ENCODE data around the gene USP16.
"Not testable (repeated sequence)": the region's sequence is repeated elsewhere in the genome, so short reads cannot be mapped to it uniquely, and the experiment has no call there.

Gene USP16

GRCh38 chr21:29024474-29025327 lies at the start of gene USP16:
USP16 (plus strand) TSS chr21:29024668; CDS start chr21:29027914, 3,246 bp downstream.
- DNase-seq: peak; percentile 86 to 95

- no peak for DNase-seq
Measured at GRCh38 chr21:28975397-28975796, 49.1 kb upstream of the USP16 start.

- no peak for DNase-seq
Measured at GRCh38 chr21:28979092-28979491, 45.4 kb upstream of the USP16 start.

- no peak for DNase-seq
Measured at GRCh38 chr21:28982637-28983036, 41.8 kb upstream of the USP16 start.

- DNase-seq: no peak
Measured at GRCh38 chr21:28986677-28987076, 37.8 kb upstream of the USP16 start.

GRCh38 chr21:28988146-28988545 lies 36.3 kb upstream of the USP16 start:
- DNase-seq: not testable (repeated sequence)

GRCh38 chr21:28991861-28992525 lies 32.5 kb upstream of the USP16 start:
- no peak for DNase-seq

- peak; percentile 95 to 96 for DNase-seq
Measured at GRCh38 chr21:28992526-28993292, 31.8 kb upstream of the USP16 start, which contains the start of gene LTN1. LTN1 (minus strand) TSS chr21:28992877; CDS start chr21:28992805, 72 bp downstream.

GRCh38 chr21:28993293-28993629 lies 31.2 kb upstream of the USP16 start:
- no peak for DNase-seq

- peak; percentile 88 to 92 for DNase-seq
Measured at GRCh38 chr21:29002442-29003144, 21.9 kb upstream of the USP16 start.

GRCh38 chr21:29005696-29006095 lies 18.8 kb upstream of the USP16 start:
- no peak for DNase-seq

GRCh38 chr21:29007135-29007534 lies 17.3 kb upstream of the USP16 start:
- DNase-seq: no peak

GRCh38 chr21:29007810-29008209 lies 16.7 kb upstream of the USP16 start:
- DNase-seq: no peak

- no peak for DNase-seq
Measured at GRCh38 chr21:29008367-29008766, 16.1 kb upstream of the USP16 start.

GRCh38 chr21:29011236-29011635 lies 13.2 kb upstream of the USP16 start:
- not testable (repeated sequence) for DNase-seq

GRCh38 chr21:29017639-29018237 lies 6.7 kb upstream of the USP16 start:
- no peak for DNase-seq

GRCh38 chr21:29018540-29018939 lies 5.9 kb upstream of the USP16 start:
- DNase-seq: no peak

GRCh38 chr21:29022166-29022565 lies 2.3 kb upstream of the USP16 start:
- DNase-seq: no peak

GRCh38 chr21:29025328-29025713 lies 853 bp downstream of the USP16 start:
- DNase-seq: no peak

- DNase-seq: no peak
Measured at GRCh38 chr21:29029524-29029923, 5.1 kb downstream of the USP16 start.

GRCh38 chr21:29030909-29031308 lies 6.4 kb downstream of the USP16 start:
- DNase-seq: no peak

GRCh38 chr21:29033301-29033700 lies 8.8 kb downstream of the USP16 start:
- DNase-seq: no peak
